Medulla oblongata (tissue), 1 donor: ENCODE measurements around the gene UBE4A.

Experiments used
- DNase-seq: peaks from one replicate; pipeline ENCODE4 v3.0.0-alpha.2; 2015; ENCODE audit errors: extremely low spot score

The UBE4A gene, protein sequence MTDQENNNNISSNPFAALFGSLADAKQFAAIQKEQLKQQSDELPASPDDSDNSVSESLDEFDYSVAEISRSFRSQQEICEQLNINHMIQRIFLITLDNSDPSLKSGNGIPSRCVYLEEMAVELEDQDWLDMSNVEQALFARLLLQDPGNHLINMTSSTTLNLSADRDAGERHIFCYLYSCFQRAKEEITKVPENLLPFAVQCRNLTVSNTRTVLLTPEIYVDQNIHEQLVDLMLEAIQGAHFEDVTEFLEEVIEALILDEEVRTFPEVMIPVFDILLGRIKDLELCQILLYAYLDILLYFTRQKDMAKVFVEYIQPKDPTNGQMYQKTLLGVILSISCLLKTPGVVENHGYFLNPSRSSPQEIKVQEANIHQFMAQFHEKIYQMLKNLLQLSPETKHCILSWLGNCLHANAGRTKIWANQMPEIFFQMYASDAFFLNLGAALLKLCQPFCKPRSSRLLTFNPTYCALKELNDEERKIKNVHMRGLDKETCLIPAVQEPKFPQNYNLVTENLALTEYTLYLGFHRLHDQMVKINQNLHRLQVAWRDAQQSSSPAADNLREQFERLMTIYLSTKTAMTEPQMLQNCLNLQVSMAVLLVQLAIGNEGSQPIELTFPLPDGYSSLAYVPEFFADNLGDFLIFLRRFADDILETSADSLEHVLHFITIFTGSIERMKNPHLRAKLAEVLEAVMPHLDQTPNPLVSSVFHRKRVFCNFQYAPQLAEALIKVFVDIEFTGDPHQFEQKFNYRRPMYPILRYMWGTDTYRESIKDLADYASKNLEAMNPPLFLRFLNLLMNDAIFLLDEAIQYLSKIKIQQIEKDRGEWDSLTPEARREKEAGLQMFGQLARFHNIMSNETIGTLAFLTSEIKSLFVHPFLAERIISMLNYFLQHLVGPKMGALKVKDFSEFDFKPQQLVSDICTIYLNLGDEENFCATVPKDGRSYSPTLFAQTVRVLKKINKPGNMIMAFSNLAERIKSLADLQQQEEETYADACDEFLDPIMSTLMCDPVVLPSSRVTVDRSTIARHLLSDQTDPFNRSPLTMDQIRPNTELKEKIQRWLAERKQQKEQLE

DNA sequence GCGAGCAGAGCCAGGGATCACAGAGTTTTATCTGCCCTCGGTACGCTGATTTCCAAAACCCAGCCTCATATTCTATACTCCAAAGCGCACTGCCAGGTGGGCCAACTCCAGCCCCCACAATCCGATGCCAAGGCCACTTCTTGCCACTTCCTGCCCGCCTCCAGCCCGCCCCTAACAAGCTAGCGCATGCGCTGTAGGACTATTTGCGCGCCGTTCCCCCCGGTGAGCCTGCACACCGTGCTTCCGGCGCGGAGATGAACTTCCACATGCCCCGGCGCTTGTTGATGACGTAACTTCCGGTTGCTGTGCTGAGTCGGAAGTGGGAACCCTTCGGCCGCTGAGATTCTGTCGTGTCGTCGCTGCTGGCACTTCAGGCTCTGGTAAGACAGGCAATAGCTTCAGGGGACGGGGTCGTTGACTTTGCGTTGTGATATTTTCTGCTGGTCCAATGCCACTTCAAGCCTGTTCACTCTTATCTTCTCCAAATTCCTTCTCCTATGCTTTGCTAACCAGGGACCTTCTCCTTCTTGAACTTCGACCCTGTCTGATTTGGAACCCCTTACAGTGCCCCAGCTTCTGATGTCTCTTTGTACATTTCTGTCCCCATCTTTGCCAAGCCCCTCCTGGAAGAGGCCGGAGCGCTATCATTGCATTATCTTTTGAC lies at the start of gene UBE4A:
Gene UBE4A (plus strand): TSS at position 306 of the 664 bp plus-strand sequence. CDS start 5,481 bp downstream, outside the sequence.
- peak; percentile 96 for DNase-seq

DNA sequence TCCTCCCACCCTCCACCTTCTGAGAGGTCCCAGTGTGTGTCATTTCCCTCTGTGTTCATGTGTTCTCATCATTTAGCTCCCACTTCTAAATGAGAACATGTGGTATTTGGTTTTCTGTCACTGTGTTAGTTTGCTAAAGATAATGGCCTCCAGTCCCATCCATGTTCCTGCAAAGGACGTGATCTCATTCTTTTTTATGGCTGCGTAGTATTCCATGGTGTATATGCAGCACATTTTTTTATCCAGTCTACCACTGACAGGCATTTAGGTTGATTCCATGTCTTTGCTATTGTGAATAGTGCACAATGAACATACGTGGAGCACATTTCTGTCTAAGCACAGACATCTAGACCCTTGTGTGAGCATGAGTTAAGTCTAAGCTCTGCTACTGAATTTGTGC lies 49.1 kb upstream of the UBE4A start:
- DNase-seq = no peak

DNA sequence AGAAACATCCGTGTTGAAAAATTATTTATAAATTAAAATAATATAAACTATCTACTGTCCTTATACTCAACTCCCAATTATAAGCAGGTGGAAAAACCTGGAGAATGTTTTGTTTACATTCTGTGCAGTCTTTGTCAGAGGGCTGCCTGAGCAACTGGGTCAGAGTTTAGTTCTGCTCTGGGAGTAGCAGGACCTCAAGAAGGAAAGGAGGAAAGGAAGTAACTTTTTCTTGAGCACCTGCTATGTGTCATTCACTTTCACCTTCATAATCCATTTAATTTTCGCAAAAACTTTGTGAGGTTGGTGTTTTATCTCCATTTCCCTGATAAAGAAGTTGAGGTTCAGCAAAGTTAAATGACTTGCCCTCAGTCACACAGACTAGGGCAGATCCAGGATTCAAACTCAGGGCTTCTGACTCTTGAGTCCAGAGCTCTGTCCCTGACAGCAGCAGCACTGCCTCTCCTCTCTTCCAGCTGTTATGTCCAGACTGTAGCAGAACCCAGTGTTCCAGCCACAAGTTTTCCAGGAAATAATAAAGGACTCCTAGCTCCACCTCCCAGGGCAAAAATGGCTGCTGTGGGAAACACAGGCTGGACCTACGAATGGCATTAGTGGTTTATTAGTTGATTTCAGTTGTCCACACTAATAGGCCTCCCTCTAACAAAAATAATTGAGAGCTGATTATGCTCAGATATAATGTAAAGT lies 48.5 kb upstream of the UBE4A start:
- DNase-seq = no peak

DNA sequence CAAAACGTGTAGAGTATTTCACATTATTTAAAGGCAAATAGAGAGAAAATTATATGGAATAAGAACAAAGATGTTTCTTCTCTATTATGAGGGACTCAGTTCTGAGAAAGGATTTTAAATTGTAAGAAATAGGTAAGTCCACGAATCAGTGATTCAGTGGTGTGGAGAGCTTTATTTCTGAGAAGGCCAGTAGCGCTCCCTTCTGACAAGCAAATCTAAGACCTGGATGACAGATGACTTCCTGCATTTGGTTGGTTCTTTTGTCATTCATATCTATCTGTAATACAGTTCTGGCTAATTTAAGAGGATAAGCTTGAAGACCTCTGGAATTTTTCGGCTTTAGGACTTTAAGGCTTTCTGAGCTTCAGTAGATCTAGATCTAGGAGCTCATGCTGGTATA lies 47.9 kb upstream of the UBE4A start:
- DNase-seq = no peak

DNA sequence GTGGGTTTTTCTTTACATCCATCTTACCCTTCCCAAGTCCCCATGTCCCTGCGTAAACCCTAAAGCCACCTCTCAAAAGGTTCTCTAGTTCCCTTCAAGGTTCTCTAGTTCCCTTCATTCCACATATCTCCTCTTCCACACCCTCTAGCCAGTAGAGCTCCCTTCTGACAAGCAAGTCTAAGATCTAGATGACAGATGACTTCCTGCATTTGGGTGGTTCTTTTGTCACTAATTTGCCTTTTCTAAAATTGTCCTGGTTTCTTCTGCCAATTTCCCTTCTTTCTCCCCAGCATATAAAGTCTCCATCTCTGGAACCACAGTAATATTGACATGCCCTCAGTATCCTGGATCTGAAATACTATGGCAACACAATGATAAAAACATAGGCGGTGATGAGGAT lies 47.1 kb upstream of the UBE4A start:
- no peak for DNase-seq

DNA sequence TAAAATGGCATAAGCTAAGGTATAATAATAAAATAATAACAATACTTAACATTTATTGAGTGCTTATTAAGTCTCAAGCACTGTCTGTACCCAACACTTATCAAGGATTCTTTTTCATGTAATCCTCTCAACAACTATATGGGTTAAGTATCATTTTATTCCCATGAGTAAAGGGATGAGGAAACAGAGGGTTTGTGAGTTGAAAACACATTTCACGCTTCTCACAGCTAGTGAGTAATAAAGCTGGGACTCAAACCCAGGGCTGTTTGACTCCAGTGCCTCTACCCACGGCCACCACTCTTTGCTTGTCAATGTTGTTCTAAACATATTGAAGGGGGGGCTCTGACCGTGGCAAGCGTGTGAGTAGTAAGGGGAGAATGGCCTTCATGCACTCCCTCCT lies 46.2 kb upstream of the UBE4A start:
- DNase-seq = no peak

DNA sequence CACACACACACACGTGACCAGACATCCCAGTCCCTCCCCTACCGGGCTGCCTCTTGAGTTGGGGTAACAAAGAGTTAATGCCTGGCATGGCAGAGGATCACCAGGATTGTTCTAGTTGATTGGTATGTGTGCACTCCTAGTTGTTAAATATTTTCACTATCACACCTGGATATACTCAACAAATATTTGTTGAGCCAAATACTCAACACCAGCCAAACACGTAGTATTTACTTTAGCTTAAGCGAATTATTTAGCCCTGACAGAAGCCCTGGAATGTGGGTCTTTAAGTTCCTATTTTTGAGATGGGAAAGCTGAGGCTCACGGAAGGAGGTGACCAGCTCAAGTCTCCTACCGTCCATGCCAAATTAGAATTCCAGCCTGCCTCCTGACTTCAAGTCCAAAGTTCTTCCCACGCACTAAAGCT lies 44.4 kb upstream of the UBE4A start:
- no peak for DNase-seq

DNA sequence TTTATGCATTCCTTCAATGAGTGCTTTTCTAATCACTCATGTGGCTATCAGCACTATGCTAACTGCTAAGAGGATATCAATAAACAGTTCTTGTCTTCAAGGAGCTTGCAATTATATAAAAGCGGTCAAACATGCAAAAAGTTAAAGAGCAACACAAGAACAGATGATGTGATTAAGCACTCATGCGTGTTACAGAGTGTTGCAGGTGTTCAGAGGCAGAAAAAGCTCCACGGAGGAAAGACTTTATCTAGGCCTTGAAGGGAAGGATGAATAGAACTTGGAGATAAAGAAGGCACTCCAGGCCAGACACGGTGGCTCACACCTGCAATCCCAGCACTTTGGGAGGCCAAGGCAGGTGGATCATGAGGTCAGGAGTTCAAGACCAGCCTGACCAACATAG lies 41.3 kb upstream of the UBE4A start:
- no peak for DNase-seq

DNA sequence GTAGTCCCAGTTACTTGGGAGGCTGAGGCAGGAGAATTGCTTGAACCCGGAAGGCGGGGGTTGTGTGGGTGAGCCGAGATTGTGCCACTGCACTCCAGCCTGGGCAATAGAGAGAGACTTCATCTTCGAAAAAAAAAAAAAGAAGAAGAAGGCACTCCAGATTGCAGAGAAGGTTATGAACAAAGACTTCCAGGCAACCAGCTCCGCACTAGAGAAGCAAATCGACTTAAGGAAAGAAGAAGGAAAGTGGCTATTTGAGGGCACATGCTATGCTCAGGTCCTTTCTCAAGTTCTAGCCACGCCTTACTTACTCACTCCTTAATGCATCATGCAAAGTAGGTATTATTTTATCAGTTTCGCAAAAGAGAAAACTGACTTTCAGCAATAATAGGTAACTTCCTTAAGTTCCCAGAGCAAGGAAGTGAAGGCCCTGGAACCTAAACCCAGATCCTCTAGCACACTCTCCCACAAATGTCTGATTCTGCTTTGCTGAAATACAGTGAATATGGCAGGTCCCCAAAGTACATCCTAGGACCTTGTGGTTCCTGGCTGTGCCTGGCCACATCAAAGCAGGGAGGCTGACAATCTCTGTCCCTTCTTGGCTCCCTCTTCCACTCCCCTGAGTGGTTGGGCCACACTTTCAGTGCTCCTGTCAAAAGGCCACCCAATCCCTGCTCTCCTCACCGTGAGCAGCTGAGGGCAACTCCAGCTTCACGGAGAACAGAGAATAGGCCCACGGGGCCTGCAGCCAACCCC lies 40.6 kb upstream of the UBE4A start:
- peak; percentile 2 for DNase-seq

DNA sequence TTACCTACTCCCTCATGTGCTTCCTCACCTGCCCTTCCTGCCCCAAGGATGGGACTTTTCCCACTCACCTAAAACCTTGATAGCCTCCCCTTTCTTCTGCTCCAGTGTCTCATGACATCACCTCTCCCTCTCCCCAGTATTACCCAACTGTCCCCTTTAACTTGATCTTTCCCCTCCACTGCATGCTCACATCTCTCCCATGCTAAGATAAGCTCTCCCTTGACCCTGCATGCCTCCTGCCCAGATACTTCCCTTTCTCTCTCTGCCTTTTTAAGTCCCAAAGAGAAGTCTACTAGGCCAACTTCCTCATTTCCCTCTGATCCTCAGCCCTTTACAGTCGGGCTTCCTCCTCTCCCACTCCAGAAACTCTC lies 40.1 kb upstream of the UBE4A start:
- DNase-seq = peak; percentile 66

DNA sequence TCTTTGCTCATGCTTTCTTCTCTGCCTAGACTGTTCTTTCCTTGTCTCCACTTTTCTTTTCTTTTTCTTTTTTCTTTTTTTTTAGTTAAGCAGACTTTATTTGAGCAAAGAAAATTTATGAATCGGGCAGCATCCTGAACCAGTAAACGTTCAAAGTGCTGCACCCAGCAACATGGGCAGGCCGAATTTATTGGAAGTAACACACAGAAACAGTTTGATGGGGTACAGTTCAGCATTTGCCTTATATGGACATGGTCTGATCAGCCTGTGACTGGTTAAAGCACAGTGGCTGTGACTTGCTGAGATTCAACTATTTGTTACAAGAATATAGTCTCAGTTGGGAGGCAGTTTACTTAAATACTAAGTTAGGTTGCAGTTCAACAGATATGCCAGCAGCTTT lies 38.9 kb upstream of the UBE4A start:
- DNase-seq = no peak

DNA sequence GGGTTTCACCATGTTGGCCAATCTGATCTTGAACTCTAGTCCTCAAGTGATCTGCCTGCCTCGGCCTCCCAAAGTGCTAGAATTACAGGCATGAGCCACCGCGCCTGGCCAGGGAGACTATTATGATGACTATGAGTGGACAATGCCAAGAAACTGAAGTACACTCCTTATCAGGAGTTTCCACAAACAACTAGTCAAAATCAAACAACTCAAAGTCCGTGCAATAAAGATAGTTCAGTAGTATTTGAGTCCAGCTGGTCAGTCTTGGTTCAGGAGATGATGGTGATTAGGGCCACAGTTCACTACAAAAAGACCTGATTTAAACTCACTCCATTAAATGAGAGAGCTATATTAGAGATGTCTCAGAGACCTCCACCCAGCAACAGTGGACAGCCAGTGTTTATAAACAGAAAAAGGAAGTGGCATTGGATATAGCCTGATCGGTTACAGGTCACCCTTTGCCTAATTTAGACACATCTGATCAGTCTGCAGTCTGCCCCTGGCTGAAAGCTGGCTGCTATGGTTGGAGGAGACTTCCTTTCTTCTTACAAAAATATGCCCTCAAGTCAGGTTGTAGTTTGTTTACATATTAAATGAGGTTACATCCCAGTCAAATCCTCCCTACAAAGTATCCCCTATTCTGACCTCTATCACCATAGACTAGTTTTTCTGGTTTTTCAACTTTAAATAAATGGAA lies 37.9 kb upstream of the UBE4A start:
- DNase-seq = peak; percentile 35

DNA sequence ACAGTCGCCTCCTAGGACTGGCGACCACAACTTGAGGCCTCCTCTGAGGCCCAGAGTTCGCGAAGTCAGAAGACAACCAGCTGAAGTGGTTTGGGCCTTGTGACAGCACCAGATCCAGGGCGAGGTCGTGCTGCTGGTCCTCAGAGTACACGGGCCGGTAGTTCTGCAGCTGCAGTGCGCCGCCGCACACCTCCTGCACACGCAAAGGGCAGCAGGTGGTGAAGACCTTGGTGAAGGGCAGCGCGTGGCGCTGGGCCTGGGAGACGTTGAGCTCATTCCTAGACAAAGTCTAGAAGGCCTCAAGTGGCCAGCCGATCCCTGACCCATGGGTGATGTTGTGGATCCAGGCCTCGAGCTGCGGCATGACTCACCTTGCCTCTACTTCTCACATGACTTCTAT lies 36.7 kb upstream of the UBE4A start:
- no peak for DNase-seq

DNA sequence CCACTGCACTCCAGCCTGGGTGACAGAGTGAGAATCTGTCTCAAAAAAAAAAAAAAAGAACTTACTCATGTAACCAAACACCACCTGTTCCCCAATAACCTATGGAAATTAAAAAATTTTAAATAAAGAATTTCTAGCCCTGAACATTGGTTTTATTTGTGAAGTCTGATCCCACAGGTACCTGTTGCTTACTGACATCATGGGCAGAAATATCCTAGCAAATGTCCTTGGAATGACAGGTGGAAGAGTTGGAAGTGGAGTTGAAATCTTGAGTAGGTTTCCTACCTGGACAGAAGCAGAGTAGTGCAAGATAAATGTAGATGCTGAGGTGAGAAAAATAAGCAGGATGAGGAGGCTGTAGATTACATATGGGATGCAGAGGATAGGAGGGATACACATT lies 34.1 kb upstream of the UBE4A start:
- DNase-seq = no peak

DNA sequence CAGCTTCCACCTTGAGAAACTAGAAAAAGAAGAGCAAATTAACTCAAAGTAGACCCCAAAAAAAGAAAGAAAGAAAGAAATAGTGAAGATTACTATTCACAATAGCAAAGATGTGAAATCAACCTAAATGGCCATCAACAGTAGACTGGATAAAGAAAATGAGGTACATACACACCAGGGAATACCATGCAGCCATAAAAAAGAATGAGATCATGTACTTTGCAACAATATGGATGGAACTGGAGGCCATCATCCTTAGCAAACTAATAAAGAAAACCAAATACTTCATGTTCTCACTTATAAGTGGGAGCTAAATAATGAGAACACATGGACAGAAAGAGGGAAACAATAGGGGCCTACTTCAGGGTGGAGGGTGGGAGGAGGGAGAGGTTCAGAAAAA lies 30.7 kb upstream of the UBE4A start:
- no peak for DNase-seq

DNA sequence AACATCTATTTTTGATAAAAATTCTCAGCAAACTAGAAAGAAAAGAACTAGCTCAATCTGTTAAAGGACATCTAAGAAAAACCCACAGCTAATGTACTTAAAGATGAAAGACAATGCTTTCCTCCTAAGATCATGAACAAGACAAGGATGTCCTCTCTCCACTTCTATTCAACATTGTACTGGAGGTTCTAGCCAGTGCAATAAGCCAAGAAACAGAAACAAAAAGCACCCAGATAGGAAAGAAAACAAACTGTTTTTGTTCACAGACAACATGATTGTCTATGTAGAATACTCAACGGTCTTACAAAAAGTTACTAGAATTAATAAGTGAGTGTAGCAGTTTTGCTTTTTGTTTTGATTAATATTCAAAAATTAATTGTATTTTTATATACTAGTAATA lies 24.7 kb upstream of the UBE4A start:
- DNase-seq = no peak

DNA sequence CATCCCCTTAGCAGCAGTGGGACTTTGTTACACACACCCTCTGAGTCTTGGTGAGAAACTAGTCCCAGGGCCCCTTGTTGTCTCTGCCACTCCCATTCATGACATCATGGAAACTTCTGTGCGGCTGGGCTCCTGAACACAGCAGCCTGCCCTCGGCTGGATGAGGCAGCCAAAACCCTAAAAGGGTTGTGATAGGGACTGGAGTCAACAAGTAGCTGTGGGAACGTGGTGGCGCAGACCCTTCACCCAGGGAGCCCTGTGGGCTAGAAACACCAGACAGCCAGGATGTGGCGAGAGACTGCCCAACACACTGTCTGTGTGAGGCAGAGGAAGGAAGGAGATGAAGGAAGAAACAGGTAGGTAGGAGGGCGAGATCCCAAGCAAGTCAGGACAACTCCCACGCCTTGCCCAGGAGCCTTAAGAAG lies 20.8 kb upstream of the UBE4A start:
- DNase-seq = no peak

DNA sequence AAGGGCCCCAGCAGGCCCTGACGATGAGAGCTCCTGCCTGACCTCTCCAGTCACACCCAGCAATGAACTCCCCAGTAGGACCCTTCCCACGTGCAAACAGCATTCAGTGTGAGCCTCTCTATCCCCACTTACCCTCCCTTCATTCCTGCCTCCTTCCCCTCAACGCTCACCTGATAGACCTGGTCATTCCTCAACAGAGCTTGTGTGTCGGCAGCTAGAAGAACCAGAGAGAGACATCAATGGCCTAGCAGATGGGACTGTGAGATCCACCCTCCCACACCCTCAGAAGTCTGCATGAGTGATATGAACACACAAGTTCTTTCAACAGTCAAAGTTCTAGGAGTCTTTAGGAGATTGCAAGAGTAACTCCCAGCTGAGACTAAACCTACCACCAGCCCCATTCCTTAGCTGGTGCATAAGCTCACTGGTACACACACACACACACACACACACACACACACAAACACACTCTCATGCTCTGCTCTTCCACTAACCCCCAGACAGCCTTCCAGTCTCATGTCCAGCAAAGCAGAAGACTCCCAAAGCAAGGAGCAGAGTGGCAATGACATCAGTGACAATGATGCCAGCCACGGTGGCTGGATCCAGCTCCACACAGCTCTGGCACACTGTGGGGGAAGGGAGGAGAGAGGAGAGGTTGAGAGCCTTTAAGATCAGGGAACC lies 20.0 kb upstream of the UBE4A start:
- no peak for DNase-seq

DNA sequence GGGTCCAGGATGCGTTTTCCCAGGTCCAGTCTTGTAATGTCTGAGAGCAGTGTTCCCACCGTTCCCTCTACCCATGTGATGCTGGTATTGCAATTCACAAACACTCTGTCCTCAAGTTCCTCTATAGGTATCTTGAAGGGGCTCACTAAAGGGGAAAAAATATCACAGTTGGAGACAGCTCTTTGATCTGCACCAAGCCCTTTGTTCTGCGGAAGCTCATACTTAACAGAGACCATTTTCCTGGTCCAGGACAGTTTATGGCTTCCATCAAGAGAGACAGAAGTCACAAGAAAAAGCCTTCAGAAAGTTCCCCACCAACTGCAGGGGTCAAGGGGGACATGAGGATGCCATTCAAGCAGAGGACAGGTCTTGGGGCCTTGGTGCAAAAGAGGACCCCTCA lies 19.0 kb upstream of the UBE4A start:
- no peak for DNase-seq
